GM12865 (cell line): ENCODE data around the gene SPOCK3.

Source experiments
- DNase-seq: peaks from one replicate; pipeline ENCODE4 v3.0.0; 2010; ENCODE audit warnings: low read depth
- H3K4me3 ChIP-seq: 2 replicates; pipeline ENCODE4 v1.5.1; 2011; ENCODE audit warnings: mild to moderate bottlenecking, low read depth, low read length, control low read depth
- CTCF ChIP-seq: IDR thresholded peaks from 2 replicates; pipeline ENCODE4 v1.5.1; 2011; ENCODE audit warnings: low read length, control low read depth, low read depth, inconsistent platforms; ENCODE audit not compliant: insufficient read depth; ENCODE audit errors: missing control alignments

SPOCK3 gene

GRCh38 chr4:167031534-167032156 lies 202.6 kb downstream of the SPOCK3 start:
- TF ChIP-seq CTCF, result no peak
- no peak overlapping the region for H3K4me3 ChIP-seq
- DNase-seq, result no peak

- no peak for DNase-seq
- no peak for TF ChIP-seq CTCF
- no peak overlapping the region for H3K4me3 ChIP-seq
Measured at GRCh38 chr4:167028976-167029375, 205.3 kb downstream of the SPOCK3 start.

GRCh38 chr4:167025670-167026069 lies 208.6 kb downstream of the SPOCK3 start:
- no peak overlapping the region for H3K4me3 ChIP-seq
- no peak for TF ChIP-seq CTCF
- no peak for DNase-seq

- no peak for TF ChIP-seq CTCF
- H3K4me3 ChIP-seq, result no peak overlapping the region
- peak; percentile 21 for DNase-seq
Measured at GRCh38 chr4:167023364-167023925, 210.8 kb downstream of the SPOCK3 start.

GRCh38 chr4:167021545-167022155 lies 212.6 kb downstream of the SPOCK3 start:
- DNase-seq, result peak; percentile 79
- H3K4me3 ChIP-seq, result no peak overlapping the region
- TF ChIP-seq CTCF, result peak; percentile 64

GRCh38 chr4:167020410-167020809 lies 213.9 kb downstream of the SPOCK3 start:
- peak; percentile 30 for DNase-seq
- peak; percentile 25 for TF ChIP-seq CTCF

More at GRCh38 chr4:167020410-167020809, 213.9 kb downstream of the SPOCK3 start:
- H3K4me3 ChIP-seq, result no peak overlapping the region
